Activated naive CD4-positive, alpha-beta T cell treated with anti-CD3 and anti-CD28 coated beads, Interleukin-2, amount 10 ng/mL, durations not matched to agents 7 days and 5 days (primary cell): ENCODE measurements around the gene CST7.

Experiments used
- CTCF ChIA-PET: fragments of 350-600 bp; sonication (Branson Sonifier 250); formaldehyde crosslinking; loops from one replicate; lab custom pipeline; 2021; ENCODE audit warnings: antibody characterized with exemption; lab: Charles Lee
- DNase-seq: peaks from one replicate; pipeline ENCODE4 v3.0.0-alpha.2; 2020
- H3K27ac Mint-ChIP-seq: one replicate; pipeline ENCODE4 v1.8.0; 2021; ENCODE audit warnings: mild to moderate bottlenecking, moderate library complexity, mixed read lengths
- H3K27me3 Mint-ChIP-seq: one replicate; pipeline ENCODE4 v1.8.0; 2021; ENCODE audit warnings: mild to moderate bottlenecking, mixed read lengths
- H3K36me3 Mint-ChIP-seq: one replicate; pipeline ENCODE4 v1.8.0; 2021; ENCODE audit warnings: mixed read lengths
- H3K4me1 Mint-ChIP-seq: one replicate; pipeline ENCODE4 v1.8.0; 2021; ENCODE audit warnings: mixed read lengths
- H3K4me3 Mint-ChIP-seq: one replicate; pipeline ENCODE4 v1.8.0; 2021; ENCODE audit warnings: mild to moderate bottlenecking, moderate library complexity, mixed read lengths
- H3K9me3 Mint-ChIP-seq: one replicate; pipeline ENCODE4 v1.8.0; 2021; ENCODE audit warnings: mixed read lengths

CST7 gene

GRCh38 chr20:24968278-24968800 is 19.3 kb downstream of the CST7 start:
- Mint-ChIP-seq H3K9me3 (no peaks in the 10 kb centered on the region), H3K4me1 (no peaks in the 10 kb centered on the region), H3K27ac (peak overlapping the region; percentile 38), H3K4me3 (no peak overlapping the region), H3K27me3 (no peaks in the 10 kb centered on the region), H3K36me3 (peaks cover 55% of the 10 kb centered on the region)
- CTCF ChIA-PET, result no interaction called here
- no peak for DNase-seq

DNA sequence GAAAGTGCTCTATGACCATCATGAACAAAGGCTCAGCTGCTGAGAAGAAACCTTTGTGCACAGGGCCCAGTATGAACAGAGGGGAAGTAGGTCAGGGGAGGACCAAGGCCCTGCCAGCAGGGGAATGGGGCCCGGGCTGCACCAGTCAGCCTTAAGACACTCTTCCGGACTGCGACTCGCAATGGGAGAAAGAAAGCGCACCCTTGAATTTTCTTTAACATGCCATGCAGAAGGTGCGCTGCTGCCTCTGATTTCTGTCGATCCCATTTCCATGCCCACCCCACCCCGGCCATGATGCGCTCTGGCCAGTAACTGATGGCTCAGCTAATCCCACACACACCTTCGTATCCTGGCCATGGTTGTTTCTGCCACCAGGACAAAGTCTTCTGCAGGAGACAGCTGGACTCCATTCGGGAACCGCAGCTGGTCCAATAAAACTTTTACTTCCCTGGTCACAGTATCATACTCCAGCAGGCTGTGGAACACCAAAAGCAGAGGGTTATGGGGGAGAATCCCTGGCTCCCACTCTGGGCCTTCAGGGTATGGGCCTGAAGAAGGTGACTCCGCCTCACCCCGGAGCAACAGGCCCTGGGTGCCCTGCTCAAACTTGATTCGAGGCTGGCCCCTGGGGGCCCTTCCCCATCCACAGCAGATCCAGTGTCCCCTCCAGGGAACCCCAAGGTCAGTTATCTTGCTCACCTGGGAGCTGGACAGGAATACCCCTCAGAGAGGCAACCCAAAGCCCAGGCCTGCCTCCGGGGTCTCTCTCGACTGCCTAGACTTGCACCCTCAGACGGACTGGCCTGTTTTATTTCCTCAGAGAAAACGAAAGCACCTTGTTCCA is 20.3 kb downstream of the CST7 start:
- no peaks in the 10 kb centered on the region for H3K9me3 Mint-ChIP-seq
- peak; percentile 18 for DNase-seq
- CTCF ChIA-PET, result no interaction called here
- H3K27ac Mint-ChIP-seq, result no peak overlapping the region
- no peaks in the 10 kb centered on the region for H3K27me3 Mint-ChIP-seq
- H3K4me3 Mint-ChIP-seq, result no peak overlapping the region
- no peaks in the 10 kb centered on the region for H3K4me1 Mint-ChIP-seq
- peaks cover 63% of the 10 kb centered on the region for H3K36me3 Mint-ChIP-seq

- no peaks in the 10 kb centered on the region for H3K27me3 Mint-ChIP-seq
- no peak overlapping the region for H3K27ac Mint-ChIP-seq
- no peaks in the 10 kb centered on the region for H3K4me1 Mint-ChIP-seq
- H3K9me3 Mint-ChIP-seq, result no peaks in the 10 kb centered on the region
- peaks cover 60% of the 10 kb centered on the region for H3K36me3 Mint-ChIP-seq
- CTCF ChIA-PET, result no interaction called here
- H3K4me3 Mint-ChIP-seq, result no peak overlapping the region
- DNase-seq, result no peak
Measured at GRCh38 chr20:24970030-24970553, 21.0 kb downstream of the CST7 start.

DNA sequence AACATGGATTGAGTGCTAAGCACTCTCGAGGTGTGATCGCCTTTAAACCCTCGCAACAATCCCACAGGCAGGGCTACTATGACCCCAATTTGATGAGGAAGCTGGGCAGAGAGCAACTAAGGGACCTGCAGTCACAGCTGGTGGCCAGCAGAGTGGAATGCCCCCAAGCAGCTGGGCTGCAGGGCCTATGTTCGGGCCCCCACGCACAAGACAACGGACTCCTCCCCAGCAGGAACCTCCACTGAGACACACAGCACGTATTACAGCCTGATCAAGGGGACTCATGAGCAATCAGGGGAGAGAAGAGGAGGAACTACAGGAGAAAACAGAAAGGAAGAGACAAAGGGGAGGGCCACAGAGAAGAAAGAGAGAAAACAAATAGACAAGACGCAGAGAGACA is 21.7 kb downstream of the CST7 start:
- Mint-ChIP-seq H3K4me1 (no peaks in the 10 kb centered on the region), H3K27me3 (no peaks in the 10 kb centered on the region), H3K36me3 (peaks cover 61% of the 10 kb centered on the region), H3K4me3 (no peak overlapping the region), H3K9me3 (no peaks in the 10 kb centered on the region), H3K27ac (no peak overlapping the region)
- CTCF ChIA-PET, result no interaction called here
- no peak for DNase-seq

- CTCF ChIA-PET, result no interaction called here
- Mint-ChIP-seq H3K27me3 (no peaks in the 10 kb centered on the region), H3K4me3 (no peak overlapping the region), H3K9me3 (peaks cover 5% of the 10 kb centered on the region), H3K36me3 (peaks cover 64% of the 10 kb centered on the region), H3K4me1 (no peaks in the 10 kb centered on the region), H3K27ac (no peak overlapping the region)
- peak; percentile 18 for DNase-seq
Measured at GRCh38 chr20:24971376-24972101, 22.5 kb downstream of the CST7 start.

- H3K4me3 Mint-ChIP-seq, result no peak overlapping the region
- peaks cover 71% of the 10 kb centered on the region for H3K36me3 Mint-ChIP-seq
- no peaks in the 10 kb centered on the region for H3K27me3 Mint-ChIP-seq
- H3K4me1 Mint-ChIP-seq, result no peaks in the 10 kb centered on the region
- CTCF ChIA-PET, result no interaction called here
- no peak for DNase-seq
- no peak overlapping the region for H3K27ac Mint-ChIP-seq
- peaks cover 5% of the 10 kb centered on the region for H3K9me3 Mint-ChIP-seq
Measured at GRCh38 chr20:24972341-24972740, 23.3 kb downstream of the CST7 start.

DNA sequence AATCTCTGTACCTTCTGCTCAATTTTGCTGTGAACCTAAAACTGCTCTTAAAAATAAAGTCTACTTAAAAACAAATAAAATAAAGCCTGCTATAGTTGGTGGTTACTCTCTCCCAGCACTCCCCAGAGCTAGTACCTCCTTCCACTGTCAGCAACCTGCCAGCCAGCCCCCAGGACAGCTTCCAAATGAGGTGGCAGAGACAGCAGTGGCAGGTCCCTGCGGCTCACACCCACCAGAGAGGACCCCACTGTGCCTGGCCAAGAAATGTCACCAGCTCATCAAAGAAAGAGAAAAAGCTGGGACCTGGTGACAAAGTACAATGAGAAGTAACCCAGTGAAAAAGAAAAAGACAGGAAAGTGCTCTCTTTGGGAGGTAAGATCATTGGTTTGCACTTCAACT is 28.3 kb downstream of the CST7 start:
- H3K4me3 Mint-ChIP-seq, result no peak overlapping the region
- peaks cover 15% of the 10 kb centered on the region for H3K4me1 Mint-ChIP-seq
- H3K36me3 Mint-ChIP-seq, result peaks cover 86% of the 10 kb centered on the region
- H3K9me3 Mint-ChIP-seq, result peaks cover 15% of the 10 kb centered on the region
- CTCF ChIA-PET, result no interaction called here
- H3K27ac Mint-ChIP-seq, result no peak overlapping the region
- peak; percentile 11 for DNase-seq
- H3K27me3 Mint-ChIP-seq, result no peaks in the 10 kb centered on the region

GRCh38 chr20:24977797-24978196 is 28.7 kb downstream of the CST7 start:
- no peaks in the 10 kb centered on the region for H3K27me3 Mint-ChIP-seq
- DNase-seq, result no peak
- H3K4me1 Mint-ChIP-seq, result peaks cover 18% of the 10 kb centered on the region
- H3K9me3 Mint-ChIP-seq, result peaks cover 15% of the 10 kb centered on the region
- no peak overlapping the region for H3K4me3 Mint-ChIP-seq
- H3K27ac Mint-ChIP-seq, result no peak overlapping the region
- CTCF ChIA-PET, result no interaction called here
- H3K36me3 Mint-ChIP-seq, result peaks cover 86% of the 10 kb centered on the region

DNA sequence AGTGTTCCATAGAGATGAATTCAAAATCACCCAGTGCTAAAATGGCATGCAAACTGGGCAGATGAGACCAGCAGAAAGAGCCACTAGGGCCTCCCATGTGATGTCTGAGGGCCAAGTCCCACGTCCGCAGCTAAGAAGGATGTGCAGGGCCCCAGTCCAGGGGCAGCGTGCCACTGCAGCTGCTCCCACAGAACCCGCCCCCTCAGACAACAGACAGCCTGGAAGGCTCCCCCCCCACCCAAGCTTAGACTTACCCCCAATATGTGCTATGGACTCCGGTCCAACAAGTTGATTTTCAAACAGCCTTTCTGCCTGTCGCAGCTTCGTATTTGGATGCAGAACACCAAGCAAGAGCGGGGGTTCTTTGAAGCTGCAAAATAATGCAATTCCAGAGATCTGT is 29.4 kb downstream of the CST7 start:
- no peaks in the 10 kb centered on the region for H3K27me3 Mint-ChIP-seq
- H3K4me1 Mint-ChIP-seq, result peaks cover 19% of the 10 kb centered on the region
- no peak overlapping the region for H3K27ac Mint-ChIP-seq
- CTCF ChIA-PET, result no interaction called here
- peak; percentile 5 for DNase-seq
- peaks cover 86% of the 10 kb centered on the region for H3K36me3 Mint-ChIP-seq
- H3K9me3 Mint-ChIP-seq, result peaks cover 15% of the 10 kb centered on the region
- no peak overlapping the region for H3K4me3 Mint-ChIP-seq

- H3K36me3 Mint-ChIP-seq, result peaks cover 87% of the 10 kb centered on the region
- CTCF ChIA-PET, result no interaction called here
Measured at GRCh38 chr20:24979036-24979960, 30.2 kb downstream of the CST7 start.

DNA sequence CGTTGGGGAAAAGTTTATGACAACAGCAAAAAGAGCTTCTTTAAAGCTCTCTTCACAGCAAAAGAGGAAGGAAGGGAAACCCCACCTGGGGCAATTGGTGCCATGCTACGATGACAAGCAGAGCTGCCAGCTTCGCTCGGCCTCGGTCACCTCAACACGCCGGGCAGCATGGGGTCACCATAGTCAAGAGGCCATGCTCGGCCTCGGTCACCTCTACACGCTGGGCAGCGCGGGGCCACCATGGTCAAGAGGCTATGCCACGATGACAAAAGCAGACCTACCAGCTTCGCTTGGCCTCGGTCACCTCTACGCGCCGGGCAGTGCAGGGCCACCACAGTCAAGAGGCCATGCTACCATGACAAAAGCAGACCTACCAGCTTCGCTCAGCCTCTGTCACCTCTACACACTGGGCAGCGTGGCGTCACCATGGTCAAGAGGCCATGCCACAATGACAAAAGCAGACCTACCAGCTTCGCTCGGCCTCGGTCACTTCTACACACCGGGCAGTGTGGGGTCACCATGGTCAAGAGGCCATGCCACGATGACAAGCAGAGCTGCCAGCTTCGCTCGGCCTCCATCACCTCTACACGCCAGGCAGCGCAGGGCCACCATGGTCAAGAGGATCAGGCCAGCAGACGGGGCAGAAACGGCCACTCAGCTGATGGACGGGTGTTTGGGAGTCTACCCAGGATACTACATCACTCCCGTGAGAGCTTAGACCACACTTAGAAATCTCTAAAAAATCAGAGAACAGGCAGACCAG is 31.4 kb downstream of the CST7 start:
- Mint-ChIP-seq H3K27me3 (no peaks in the 10 kb centered on the region), H3K27ac (no peak overlapping the region), H3K4me1 (peaks cover 29% of the 10 kb centered on the region), H3K4me3 (no peak overlapping the region), H3K9me3 (peaks cover 15% of the 10 kb centered on the region), H3K36me3 (peaks cover 82% of the 10 kb centered on the region)
- CTCF ChIA-PET, result interaction anchor here (0.8 to 1.0 kb wide), 2 partner anchors 16 to 84 kb away, joined by 3 to 4 read pairs; no protein-coding TSS in a partner anchor
- DNase-seq, result no peak

More at GRCh38 chr20:24979036-24979960, 30.2 kb downstream of the CST7 start:
- H3K9me3 Mint-ChIP-seq, result peaks cover 15% of the 10 kb centered on the region
- H3K4me1 Mint-ChIP-seq, result peaks cover 19% of the 10 kb centered on the region
- no peak overlapping the region for H3K4me3 Mint-ChIP-seq
- no peaks in the 10 kb centered on the region for H3K27me3 Mint-ChIP-seq
- DNase-seq, result peak; percentile 11
- peak overlapping the region; percentile 4 for H3K27ac Mint-ChIP-seq

GRCh38 chr20:24981282-24981681 is 32.2 kb downstream of the CST7 start:
- Mint-ChIP-seq H3K4me3 (no peak overlapping the region), H3K9me3 (peaks cover 12% of the 10 kb centered on the region), H3K27ac (no peak overlapping the region), H3K36me3 (peaks cover 74% of the 10 kb centered on the region), H3K4me1 (peaks cover 37% of the 10 kb centered on the region), H3K27me3 (no peaks in the 10 kb centered on the region)
- CTCF ChIA-PET, result interaction anchor here (0.8 kb wide), 1 partner anchor 83 kb away, joined by 4 read pairs; no protein-coding TSS in a partner anchor
- no peak for DNase-seq

DNA sequence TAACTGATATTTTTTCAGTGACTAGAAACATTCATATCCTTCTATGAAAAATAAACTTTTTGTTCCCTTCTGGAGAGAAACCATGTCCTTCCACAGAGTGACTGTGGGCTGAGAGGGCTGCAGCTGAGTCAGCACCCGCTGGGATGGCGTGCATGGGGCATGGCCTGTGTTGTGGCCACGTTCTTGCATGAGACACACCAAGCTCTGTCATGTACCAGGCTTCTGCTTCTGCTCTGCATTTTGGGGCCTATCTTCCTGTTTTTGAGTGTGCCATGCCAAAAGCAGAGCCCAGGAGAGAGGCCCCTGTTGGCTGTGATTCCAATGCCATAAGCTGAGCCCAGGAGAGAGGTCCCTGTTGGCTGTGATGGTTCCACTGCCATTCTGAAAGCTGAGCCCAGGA is 32.7 kb downstream of the CST7 start:
- peaks cover 68% of the 10 kb centered on the region for H3K36me3 Mint-ChIP-seq
- H3K4me3 Mint-ChIP-seq, result no peak overlapping the region
- no peak overlapping the region for H3K27ac Mint-ChIP-seq
- H3K9me3 Mint-ChIP-seq, result peaks cover 10% of the 10 kb centered on the region
- DNase-seq, result peak; percentile 18
- CTCF ChIA-PET, result no interaction called here
- peaks cover 41% of the 10 kb centered on the region for H3K4me1 Mint-ChIP-seq
- H3K27me3 Mint-ChIP-seq, result no peaks in the 10 kb centered on the region
